ENCODE results near the gene ZNF219.

The ZNF219 gene

GRCh38 chr14:21084998-21085853 lies 13.2 kb downstream of the ZNF219 start:
- peak; percentile 14 for DNase-seq

- DNase-seq = no peak
Observed at GRCh38 chr14:21084396-21084795, 14.1 kb downstream of the ZNF219 start.

GRCh38 chr14:21083565-21084325 lies 14.7 kb downstream of the ZNF219 start:
- DNase-seq = no peak

- no peak for DNase-seq
Observed at GRCh38 chr14:21081521-21082142, 16.8 kb downstream of the ZNF219 start.

GRCh38 chr14:21078726-21079125 lies 19.7 kb downstream of the ZNF219 start:
- DNase-seq = no peak

GRCh38 chr14:21078287-21078686 lies 20.2 kb downstream of the ZNF219 start:
- DNase-seq = no peak

GRCh38 chr14:21077672-21078071 lies 20.8 kb downstream of the ZNF219 start:
- DNase-seq = no peak

GRCh38 chr14:21075719-21076437 lies 22.6 kb downstream of the ZNF219 start:
- DNase-seq = no peak

- DNase-seq = no peak
Observed at GRCh38 chr14:21074398-21075272, 23.8 kb downstream of the ZNF219 start.

GRCh38 chr14:21073921-21074320 lies 24.5 kb downstream of the ZNF219 start:
- DNase-seq = no peak

- DNase-seq = no peak
Observed at GRCh38 chr14:21072781-21073339, 25.6 kb downstream of the ZNF219 start.

- peak; percentile 56 for DNase-seq
Observed at GRCh38 chr14:21072031-21072473, 26.4 kb downstream of the ZNF219 start.

GRCh38 chr14:21071225-21072030 lies 27.0 kb downstream of the ZNF219 start:
- DNase-seq = peak; percentile 97

GRCh38 chr14:21070610-21071224 lies 27.7 kb downstream of the ZNF219 start:
- peak; percentile 79 for DNase-seq

- DNase-seq = peak; percentile 88
Observed at GRCh38 chr14:21070083-21070609, 28.3 kb downstream of the ZNF219 start, which contains the start of gene ARHGEF40. TSS of gene ARHGEF40 (plus strand) at chr14:21070304. CDS start at chr14:21070397, 93 bp downstream.

GRCh38 chr14:21069388-21070082 lies 28.9 kb downstream of the ZNF219 start:
- DNase-seq = peak; percentile 89

- peak; percentile 81 for DNase-seq
Observed at GRCh38 chr14:21068521-21069387, 29.7 kb downstream of the ZNF219 start.

Data from right hindlimb (tissue), 1 donor.